KMS-11 (cell line): Measurements from ENCODE around the gene HAS3.

ENCODE experiments used
- H2AFZ ChIP-seq: fragments of 200-600 bp; sonication (generic); 2 replicates; pipeline ENCODE4 v1.6.1; 2016; ENCODE audit warnings: antibody characterized with exemption, mixed run types, low read depth
- H3K27ac ChIP-seq: fragments of 200-600 bp; sonication (generic); 2 replicates; pipeline ENCODE4 v1.6.1; 2016; ENCODE audit warnings: mild to moderate bottlenecking, mixed run types
- H3K27me3 ChIP-seq: fragments of 200-600 bp; sonication (generic); 2 replicates; pipeline ENCODE4 v1.6.1; 2017; ENCODE audit warnings: mild to moderate bottlenecking, low read depth, mixed run types, moderate library complexity; ENCODE audit not compliant: insufficient read depth
- H3K36me3 ChIP-seq: fragments of 200-600 bp; sonication (generic); 2 replicates; pipeline ENCODE4 v1.6.1; 2017; ENCODE audit warnings: mild to moderate bottlenecking, mixed run types; ENCODE audit not compliant: insufficient read depth
- H3K4me1 ChIP-seq: fragments of 200-600 bp; sonication (generic); 2 replicates; pipeline ENCODE4 v1.6.1; 2016; ENCODE audit warnings: mild to moderate bottlenecking, low read depth, mixed run types; ENCODE audit not compliant: poor library complexity, severe bottlenecking
- H3K4me2 ChIP-seq: fragments of 200-600 bp; sonication (generic); 2 replicates; pipeline ENCODE4 v1.7.0; 2016; ENCODE audit warnings: mild to moderate bottlenecking, mixed run types
- H3K4me3 ChIP-seq: fragments of 200-600 bp; sonication (generic); IDR thresholded peaks from 2 replicates; pipeline ENCODE4 v1.6.1; 2017; ENCODE audit warnings: low read depth, low read length, mixed read lengths; ENCODE audit not compliant: insufficient read depth
- H3K79me2 ChIP-seq: fragments of 200-600 bp; sonication (generic); 2 replicates; pipeline ENCODE4 v1.6.1; 2016; ENCODE audit warnings: low read depth, mixed run types; ENCODE audit not compliant: insufficient read depth
- H3K9ac ChIP-seq: fragments of 200-600 bp; sonication (generic); 2 replicates; pipeline ENCODE4 v1.6.1; 2016; ENCODE audit warnings: mild to moderate bottlenecking, mixed run types
- H4K20me1 ChIP-seq: fragments of 200-600 bp; sonication (generic); 2 replicates; pipeline ENCODE4 v1.6.1; 2016; ENCODE audit warnings: mild to moderate bottlenecking, mixed run types; ENCODE audit not compliant: insufficient read depth
- TF ChIP-seq, protein P1 (sequence below): fragments of 200-600 bp; sonication (generic); conservative IDR thresholded peaks from 2 replicates; pipeline ENCODE4 v1.6.1; 2017; ENCODE audit warnings: low read depth, mild to moderate bottlenecking, antibody characterized with exemption, low read length, moderate library complexity, mixed read lengths

The HAS3 gene

GRCh38 chr16:69064124-69064763 is 41.2 kb upstream of the HAS3 start:
- Histone ChIP-seq H3K4me2 (no peak overlapping the region), H2AFZ (no peak overlapping the region), H3K27ac (no peak overlapping the region), H3K4me3 (no peak overlapping the region), H3K9ac (no peak overlapping the region), H3K27me3 (no peaks in the 10 kb centered on the region), H3K79me2 (no peaks in the 10 kb centered on the region), H3K36me3 (no peaks in the 10 kb centered on the region), H4K20me1 (no peaks in the 10 kb centered on the region), H3K4me1 (no peaks in the 10 kb centered on the region)
- TF ChIP-seq, protein P1, sequence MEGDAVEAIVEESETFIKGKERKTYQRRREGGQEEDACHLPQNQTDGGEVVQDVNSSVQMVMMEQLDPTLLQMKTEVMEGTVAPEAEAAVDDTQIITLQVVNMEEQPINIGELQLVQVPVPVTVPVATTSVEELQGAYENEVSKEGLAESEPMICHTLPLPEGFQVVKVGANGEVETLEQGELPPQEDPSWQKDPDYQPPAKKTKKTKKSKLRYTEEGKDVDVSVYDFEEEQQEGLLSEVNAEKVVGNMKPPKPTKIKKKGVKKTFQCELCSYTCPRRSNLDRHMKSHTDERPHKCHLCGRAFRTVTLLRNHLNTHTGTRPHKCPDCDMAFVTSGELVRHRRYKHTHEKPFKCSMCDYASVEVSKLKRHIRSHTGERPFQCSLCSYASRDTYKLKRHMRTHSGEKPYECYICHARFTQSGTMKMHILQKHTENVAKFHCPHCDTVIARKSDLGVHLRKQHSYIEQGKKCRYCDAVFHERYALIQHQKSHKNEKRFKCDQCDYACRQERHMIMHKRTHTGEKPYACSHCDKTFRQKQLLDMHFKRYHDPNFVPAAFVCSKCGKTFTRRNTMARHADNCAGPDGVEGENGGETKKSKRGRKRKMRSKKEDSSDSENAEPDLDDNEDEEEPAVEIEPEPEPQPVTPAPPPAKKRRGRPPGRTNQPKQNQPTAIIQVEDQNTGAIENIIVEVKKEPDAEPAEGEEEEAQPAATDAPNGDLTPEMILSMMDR = no peak

DNA sequence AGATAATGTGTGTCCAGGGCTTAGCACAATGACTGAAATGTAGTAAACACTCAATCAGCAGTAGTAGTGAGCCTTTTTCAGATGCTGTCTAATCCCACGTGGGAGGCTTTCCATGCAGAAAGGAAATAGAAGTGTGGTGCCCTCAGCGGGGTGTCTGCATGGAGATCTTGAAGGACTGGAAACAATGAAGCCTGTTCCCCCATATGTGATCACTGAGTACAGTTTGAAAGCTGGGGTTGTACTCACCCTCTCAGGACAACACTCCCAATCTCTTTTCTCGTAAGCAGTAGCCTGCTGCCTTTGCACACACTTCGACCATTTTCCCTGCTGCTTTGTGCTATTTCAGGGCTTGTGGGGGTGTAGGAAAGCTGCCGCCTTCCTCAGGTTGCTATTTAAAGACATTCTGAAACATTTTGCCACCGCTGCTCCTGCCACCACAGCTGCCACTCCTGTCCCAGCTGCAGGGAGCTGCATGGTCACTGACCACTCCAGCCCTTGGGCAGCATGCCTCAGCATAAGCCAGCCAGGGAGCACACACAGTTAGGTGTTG is 40.6 kb upstream of the HAS3 start:
- Histone ChIP-seq H3K9ac (no peak overlapping the region), H3K27me3 (no peaks in the 10 kb centered on the region), H3K27ac (no peak overlapping the region), H3K36me3 (no peaks in the 10 kb centered on the region), H2AFZ (no peak overlapping the region), H3K79me2 (no peaks in the 10 kb centered on the region), H3K4me3 (no peak overlapping the region), H4K20me1 (no peaks in the 10 kb centered on the region), H3K4me2 (no peak overlapping the region), H3K4me1 (no peaks in the 10 kb centered on the region)
- TF ChIP-seq, protein P1 = no peak

- no peaks in the 10 kb centered on the region for H3K79me2 ChIP-seq
- H2AFZ ChIP-seq = no peak overlapping the region
- no peaks in the 10 kb centered on the region for H4K20me1 ChIP-seq
- TF ChIP-seq, protein P1 = no peak
- H3K4me1 ChIP-seq = no peaks in the 10 kb centered on the region
- no peak overlapping the region for H3K4me2 ChIP-seq
- H3K27me3 ChIP-seq = no peaks in the 10 kb centered on the region
- H3K4me3 ChIP-seq = no peak overlapping the region
- H3K27ac ChIP-seq = no peak overlapping the region
- no peaks in the 10 kb centered on the region for H3K36me3 ChIP-seq
- H3K9ac ChIP-seq = no peak overlapping the region
Observed at GRCh38 chr16:69069504-69069903, 35.9 kb upstream of the HAS3 start.

- H3K4me1 ChIP-seq = no peaks in the 10 kb centered on the region
- no peaks in the 10 kb centered on the region for H3K36me3 ChIP-seq
- TF ChIP-seq, protein P1 = no peak
- H4K20me1 ChIP-seq = no peaks in the 10 kb centered on the region
- no peak overlapping the region for H2AFZ ChIP-seq
- no peak overlapping the region for H3K4me2 ChIP-seq
- no peak overlapping the region for H3K4me3 ChIP-seq
- H3K27ac ChIP-seq = no peak overlapping the region
- H3K79me2 ChIP-seq = no peaks in the 10 kb centered on the region
- no peak overlapping the region for H3K9ac ChIP-seq
- no peaks in the 10 kb centered on the region for H3K27me3 ChIP-seq
Observed at GRCh38 chr16:69071036-69071435, 34.4 kb upstream of the HAS3 start.
